ENCODE measurements around the gene CLPX. TPM values are rescaled to one million over a fixed set of nuclear protein-coding genes. Genes with fewer than 3 reads are reported as not detected.

CLPX gene
- total RNA-seq = 10 to 100 TPM; 38.2 to 38.3 TPM

DNA sequence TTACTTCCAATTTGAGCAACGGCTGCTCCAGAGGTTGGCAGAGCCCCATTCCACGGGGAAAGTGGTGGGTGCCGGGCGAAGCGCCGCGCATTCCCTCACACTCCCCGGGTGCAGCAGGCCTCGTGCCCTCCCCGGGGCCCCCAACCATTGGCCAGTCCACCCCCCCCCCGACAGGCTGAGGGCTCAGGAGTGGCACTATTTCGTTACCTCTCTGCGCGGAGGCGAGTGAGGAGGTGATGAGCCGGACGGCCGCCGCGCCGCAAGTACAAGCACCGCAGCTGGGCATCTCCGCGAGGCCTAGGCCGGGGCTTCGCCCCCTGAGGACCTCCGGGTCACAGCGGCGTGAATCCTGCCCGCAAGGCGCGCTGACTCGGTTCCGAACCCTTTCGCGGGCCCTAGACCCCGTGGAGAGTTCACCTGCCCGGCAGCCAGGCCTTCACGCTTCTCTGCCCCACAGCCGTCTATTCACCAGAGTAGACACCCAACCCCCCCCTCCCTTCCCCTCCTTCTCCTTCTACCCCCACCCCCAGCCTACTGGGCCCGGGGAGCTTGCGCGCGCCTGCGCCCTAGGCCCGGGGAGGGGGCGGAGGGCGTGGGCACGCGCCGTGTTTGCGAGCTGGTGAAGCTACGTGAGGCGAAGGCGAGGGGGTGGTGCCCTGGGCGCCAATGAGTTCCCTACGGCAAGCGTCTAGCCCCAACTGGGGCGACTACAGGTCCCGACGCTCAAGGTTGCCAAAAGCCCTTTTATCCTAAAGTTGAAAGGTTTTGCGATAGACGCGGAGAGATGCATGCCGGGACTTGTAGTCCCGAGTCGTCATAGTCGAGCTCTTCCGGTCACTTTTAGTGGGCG is at the start of gene CLPX:
Gene CLPX (minus strand): TSS at position 475 of the 850 bp plus-strand sequence. CDS start 189 bp downstream, at position 286.

DNA sequence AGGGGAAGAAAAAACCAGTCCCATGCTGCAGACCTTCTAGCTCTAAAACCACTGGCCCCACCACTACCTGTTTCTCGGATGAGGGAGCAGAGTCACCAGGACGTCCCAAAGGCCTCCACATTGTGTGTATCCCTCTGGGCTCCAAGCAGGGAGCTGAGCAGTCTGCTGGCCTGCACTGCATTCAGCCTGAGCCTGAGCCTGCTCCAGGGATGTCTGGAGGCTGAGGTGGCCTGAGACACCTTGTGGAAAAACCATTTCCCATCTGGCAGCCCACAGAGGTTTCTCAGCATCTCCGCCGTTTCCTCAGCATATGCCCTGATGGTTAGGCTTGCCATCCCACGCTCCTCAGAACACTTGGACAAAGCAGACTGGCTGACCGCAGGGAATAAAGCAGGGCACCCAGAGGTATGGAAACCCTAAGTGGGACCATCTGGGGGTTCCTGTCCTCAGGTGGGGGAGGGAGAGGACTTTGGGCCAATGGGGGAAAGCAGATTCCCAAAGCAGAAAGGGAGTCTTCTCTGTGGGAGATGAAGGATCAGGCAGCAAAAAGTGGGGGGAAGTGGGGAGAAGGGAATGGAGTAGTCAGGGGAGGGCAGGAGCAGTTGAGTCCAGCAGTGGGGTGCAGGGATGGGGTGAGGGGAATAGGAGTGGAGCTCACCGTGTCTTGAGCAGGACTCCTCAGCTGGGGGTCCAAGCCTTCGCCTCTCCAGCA is 25.8 kb upstream of the CLPX start, which contains the start of gene CILP:
Gene CILP (minus strand): TSS at position 704 of the 712 bp plus-strand sequence. CDS start 1,718 bp downstream, outside the sequence.

DNA sequence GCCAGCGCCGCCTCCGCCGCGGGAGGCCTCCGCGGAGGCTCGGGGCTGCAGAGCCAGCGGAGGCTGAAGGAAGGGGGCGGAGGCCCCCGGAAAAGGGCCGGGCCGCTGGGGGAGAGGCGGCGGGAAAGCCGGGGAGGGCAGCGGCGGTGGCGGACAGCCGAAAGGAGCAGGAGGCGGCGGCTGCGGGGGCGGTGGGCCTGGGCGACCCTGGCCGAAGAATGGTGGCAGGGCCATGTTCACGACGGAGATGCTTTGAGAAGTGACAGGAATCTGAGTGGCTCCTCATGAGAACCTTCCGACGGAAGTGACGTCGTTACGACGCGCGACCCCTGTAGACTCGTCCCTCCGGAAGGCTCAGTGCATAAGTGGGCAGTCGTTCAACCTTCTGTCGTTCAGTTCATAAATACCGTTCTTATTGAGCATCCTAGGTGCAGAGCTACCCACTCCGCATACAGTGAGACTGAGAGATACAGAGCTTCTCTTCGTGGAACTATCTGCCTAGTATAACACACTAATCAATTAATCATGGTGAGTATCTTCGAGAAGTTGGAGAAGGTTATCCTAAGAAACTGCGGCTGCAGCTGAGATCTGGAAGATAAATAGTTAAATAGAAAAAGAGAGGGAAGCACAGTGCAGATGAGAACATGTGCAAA is 51.5 kb downstream of the CLPX start, which contains the start of gene PDCD7:
Gene PDCD7 (minus strand): TSS at position 261 of the 653 bp plus-strand sequence. CDS start 27 bp downstream, at position 234.

DNA sequence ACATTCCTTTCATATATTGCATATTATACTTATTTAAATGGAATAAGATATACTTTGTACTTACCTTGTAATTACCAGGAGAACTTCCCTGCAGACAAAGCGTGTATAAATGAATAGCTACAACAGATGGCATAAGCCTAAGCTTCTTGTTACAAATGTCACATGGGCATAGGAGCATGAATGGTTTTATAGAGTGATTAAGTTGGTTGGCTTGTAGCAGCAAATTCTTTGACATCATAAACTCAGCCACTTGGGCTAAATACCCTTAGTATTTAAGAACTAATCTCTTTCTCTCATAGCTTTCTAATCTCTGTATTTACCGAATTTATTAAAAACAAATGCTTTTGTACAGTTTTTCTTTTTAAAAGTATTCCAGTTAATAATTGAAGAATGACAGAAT is 70.1 kb downstream of the CLPX start, which contains the start of gene UBAP1L:
Gene UBAP1L (minus strand): TSS at position 115 of the 400 bp plus-strand sequence. CDS start 8,985 bp downstream, outside the sequence.

Small RNA genes within 50 kb of the gene (small RNA-seq; reads per million reads assigned to genes)
- 0 to 0.04 reads per million in 2 donors for gene AC013553.1
- gene AC068213.1 = 0 reads per million in 2 donors
- 0 reads per million in 2 donors for gene RNU6-686P

Other genes with a start within 250 kb of the CLPX start
- 100 to 1,000 TPM in 1 of 2 donors, 10 to 100 TPM in 1; 98.4 to 104 TPM for gene SPG21, start 195.4 kb downstream of the CLPX start, total RNA-seq
- gene MTFMT, start 155.7 kb downstream of the CLPX start, total RNA-seq = 10 to 100 TPM; 23.1 to 31.3 TPM
- not detected for gene SLC51B, start 140.0 kb downstream of the CLPX start, total RNA-seq
- gene RASL12, start 117.4 kb downstream of the CLPX start, total RNA-seq = under 1 TPM; 0.33 to 0.69 TPM
- gene KBTBD13, start 108.6 kb downstream of the CLPX start, total RNA-seq = not detected
- 10 to 100 TPM in 1 of 2 donors, 1 to 10 TPM in 1; 5.2 to 11.0 TPM for gene UBAP1L, start 70.1 kb downstream of the CLPX start, total RNA-seq
- gene PDCD7, start 51.5 kb downstream of the CLPX start, total RNA-seq = 10 to 100 TPM; 18.2 to 24.3 TPM
- not detected for gene CILP, start 26.1 kb upstream of the CLPX start, total RNA-seq
- 1 to 10 TPM; 2.8 to 3.7 TPM for gene PARP16, start 101.5 kb upstream of the CLPX start, total RNA-seq
- gene RNU5A-1, start 110.7 kb upstream of the CLPX start, total RNA-seq = not detected
- not detected for gene RNU5B-1, start 119.3 kb upstream of the CLPX start, total RNA-seq
- not detected for gene IGDCC3, start 192.7 kb upstream of the CLPX start, total RNA-seq
- under 1 TPM; 0.67 to 0.69 TPM for gene IGDCC4, start 237.6 kb upstream of the CLPX start, total RNA-seq